GM21576 (cell line): ENCODE results near the gene KISS1R.

Source experiments
- ATAC-seq: cut with Tn5 transposase; IDR thresholded peaks from one replicate; pipeline ENCODE4 v1.9.1; 2021; ENCODE audit warnings: mild to moderate bottlenecking, moderate library complexity; ENCODE audit not compliant: unreplicated experiment

The KISS1R gene

DNA sequence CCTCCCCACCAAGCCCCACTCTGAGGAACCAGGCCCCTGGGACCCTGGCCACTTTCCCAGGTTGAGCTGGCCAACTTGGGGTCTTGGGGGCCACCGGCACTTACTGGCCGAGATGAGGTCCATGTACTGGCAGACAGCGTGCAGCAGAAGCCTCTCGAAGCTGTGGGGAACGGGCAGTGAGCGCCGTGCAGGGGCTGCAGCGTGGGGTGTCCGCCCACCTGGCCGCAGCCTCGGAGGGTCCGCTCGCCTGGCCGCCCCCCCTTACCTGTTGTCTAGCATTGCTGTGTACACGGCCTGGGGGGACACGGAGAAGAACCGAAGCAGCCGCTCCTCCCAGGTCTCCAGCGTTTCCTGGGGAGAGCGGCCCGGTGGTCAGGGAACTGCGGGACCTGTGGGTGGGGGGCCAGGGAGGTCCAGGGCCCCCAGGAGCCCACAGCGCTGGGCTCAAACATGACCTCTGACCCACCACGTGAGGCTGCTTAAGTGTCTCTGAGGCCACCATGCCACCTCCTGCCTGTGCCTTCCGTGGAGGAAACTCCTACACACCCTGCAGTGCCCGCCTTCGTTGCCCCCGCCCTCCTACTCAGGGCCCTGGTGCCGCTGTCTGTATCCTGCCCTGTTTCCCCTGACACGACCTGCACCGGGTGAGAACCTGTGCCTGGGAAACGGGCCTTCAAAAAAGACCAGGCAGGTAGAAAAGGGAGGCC lies 17.6 kb upstream of the KISS1R start:
- no peak for ATAC-seq

DNA sequence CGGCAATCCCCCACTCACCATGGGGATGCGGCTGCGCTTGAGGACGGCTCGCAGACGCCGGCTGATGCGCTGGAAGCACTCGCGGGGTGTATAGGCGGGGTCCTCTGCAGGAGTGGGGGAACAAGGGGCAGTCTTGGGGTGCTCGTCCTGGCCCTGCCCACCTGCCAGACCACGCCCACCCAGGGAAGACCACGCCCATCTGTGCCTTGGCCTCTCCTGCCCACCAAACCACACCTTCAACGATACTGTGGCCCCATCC lies 17.2 kb upstream of the KISS1R start:
- no peak for ATAC-seq

DNA sequence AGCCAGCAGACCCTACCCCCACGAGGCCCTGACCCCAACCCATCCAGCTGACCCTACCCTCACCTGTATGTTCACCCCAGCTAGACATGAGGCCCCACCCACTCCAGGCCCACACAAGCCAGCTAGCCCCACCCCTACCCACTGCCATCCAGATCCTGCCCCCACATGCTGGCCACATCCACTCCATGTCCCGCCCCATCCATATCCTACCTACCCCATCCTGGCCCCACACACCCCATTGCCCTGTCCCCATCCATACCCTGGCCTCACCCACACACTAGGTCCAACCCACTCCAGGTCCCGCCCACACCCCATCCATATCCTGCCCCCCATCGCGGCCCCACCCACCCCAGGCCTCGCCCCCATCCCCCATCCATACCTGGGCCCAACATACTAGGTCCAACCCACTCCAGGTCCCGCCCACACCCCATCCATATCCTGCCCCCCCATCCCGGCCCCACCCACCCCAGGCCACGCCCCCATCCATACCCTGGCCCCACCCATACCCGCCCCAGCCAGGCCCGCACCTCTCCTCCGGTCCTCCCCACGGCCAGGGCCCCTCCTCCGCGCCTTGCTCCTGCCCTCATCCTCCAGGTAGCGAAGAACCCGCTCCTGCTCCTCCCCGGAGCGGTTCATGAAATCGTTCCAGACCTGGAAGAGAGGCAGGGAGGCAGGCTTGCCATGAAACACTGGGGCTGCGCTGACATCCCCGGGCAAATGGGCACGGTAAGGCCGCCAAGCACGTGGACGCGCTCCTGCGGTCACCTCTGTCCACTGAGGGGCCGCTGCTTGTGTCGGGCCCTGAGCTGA lies 16.6 kb upstream of the KISS1R start:
- ATAC-seq = no peak

DNA sequence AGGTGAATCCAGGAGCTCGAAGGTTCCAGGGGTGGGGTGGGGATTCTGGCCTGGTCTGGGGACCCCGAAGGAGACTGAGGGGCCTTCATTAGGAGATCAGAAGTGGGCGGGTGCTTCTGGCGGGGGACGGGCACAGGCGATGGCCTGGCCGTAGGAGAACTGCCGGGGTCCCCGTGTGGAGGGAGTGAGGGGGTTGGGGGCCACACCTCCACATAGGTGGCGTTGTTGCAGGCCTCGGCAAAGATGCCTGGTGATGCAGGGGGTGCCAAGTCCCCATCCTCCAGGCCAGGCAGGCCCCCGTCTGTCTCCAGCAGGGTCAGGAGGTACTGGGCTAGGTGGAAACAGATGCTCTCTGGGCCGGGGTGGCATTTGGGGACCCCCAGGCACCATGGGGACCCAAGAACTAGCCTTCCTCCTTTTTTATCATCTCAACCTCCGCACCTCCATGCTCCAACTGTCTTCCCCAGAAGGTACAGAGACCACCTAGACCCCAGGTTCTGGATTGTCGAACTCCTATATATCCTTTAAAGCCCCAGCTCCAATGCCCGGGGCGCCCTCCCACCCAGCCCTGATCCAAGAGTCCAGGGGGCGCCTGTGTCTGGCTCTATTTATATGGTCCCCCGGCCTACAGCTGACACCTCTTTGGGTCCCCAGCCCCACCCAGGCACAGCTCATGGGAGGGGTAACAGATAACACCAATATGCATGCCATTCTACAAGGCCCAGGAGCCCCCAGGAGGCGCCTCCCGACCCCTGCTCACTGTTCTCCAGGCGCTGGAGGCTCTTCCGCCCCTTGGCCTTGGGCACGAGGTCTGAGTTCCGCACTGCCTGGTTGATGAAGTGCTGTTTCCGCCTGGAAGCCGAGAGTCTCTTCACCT lies 15.7 kb upstream of the KISS1R start:
- ATAC-seq = no peak

DNA sequence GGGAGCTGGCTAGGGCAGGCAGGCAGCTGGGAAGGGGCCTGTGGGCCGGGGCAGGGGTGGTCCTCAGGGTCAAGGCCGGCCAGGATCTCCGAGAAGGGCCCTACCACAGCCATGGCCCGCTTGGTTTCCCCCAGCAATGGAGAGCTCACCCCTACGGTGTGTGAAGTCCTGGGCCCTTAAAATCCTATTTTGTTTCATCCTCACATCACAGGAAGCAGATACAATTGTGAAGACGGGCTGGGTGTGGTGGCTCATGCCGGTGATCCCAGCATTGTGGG lies 15.1 kb upstream of the KISS1R start:
- ATAC-seq = no peak

DNA sequence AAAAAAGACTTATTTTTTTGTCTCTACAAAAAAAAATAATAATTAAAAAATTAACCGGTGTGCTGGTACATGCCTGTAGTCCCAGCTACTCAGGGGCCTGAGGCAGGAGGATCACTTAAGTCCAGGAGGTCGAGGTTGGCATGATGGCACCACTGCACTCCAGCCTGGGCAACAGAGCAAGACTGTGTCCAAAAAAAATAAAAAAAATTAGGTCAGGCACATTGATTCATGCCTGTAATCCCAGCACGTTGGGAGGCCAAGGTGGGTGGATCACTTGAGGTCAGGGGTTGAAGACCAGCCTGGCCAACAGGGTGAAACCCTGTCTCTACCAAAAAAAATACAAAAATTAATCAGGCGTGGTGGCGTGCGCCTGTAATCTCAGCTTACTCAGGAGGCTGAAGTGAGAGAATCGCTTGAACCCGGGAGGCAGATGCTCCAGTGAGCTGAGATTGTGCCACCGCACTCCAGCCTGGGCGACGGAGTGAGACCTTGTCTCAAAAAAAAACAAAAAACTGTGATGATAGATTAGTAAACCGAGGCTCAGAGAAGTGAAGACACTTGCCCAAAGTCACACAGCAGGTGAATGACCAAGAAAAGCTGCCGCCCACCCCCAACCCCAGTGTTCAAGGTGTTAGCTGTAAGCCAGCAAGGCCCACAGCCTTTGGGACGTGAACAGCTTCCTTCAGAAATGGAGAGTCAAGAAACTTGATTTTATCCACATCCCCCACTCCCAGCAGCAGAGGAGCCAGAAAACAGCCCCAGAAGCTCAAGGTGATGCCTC lies 14.5 kb upstream of the KISS1R start:
- no peak for ATAC-seq

DNA sequence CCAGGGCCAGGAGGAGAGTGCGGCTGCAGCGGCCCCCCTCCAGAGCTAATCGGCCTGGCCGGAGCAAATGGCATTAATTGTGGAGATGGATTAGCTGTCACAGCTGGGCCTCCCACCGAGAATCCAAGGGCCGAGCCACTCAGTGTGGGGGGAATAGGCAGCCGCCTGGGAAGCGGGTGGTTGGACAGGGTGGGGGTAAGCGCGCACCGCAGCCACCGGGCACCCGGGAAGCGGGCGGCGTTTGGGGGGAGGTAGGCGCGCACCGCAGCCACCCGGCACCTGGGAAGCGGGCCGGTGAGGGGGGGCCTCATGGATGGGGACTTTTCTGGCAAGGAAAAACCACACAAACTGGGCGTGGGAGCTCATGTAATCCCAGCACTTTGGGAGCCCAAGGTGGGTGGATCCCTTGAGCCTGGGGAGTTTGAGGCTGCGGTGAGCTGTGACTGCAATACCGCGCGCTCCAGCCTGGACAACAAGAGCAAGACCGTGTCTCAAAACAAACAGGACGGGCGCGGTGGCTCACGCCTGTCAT lies 13.8 kb upstream of the KISS1R start:
- no peak for ATAC-seq

DNA sequence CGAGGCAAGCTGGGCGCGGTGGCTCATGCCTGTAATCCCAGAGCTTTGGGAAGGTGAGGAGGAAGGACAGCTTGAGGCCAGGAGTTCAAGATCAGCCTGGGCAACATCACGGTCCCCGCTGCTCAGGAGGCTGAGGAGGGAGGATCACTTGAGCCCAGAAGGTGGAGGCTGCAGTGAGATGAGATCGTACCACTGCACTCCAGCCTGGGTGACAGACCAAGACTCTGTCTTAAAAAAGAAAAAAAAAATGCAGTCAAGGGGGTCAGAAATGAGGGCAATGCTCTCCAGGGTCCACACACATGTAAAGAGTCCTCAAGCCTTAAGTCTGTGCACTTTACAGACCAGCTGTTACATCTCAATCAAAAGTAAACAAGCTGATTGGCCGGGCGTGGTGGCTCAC lies 12.6 kb upstream of the KISS1R start:
- no peak for ATAC-seq

DNA sequence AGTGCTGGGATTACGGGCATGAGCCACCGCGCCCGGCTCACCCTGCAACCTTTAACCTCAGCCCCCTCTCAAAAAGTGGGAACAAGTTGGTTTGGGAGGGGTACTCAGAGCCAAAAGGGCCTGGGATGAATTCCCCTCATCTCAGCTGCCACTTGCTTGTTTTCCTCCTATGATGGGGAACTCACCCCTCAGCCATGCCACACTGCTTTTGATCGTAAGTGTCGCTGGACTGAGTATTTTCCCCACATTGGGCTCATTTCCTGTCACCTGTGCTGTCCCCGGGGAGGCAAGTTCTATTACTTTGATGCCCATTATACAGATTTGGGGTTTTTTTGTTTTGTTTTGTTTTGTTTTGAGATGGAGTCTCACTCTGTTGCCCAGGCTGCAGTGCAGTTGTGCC lies 10.7 kb upstream of the KISS1R start:
- no peak for ATAC-seq

DNA sequence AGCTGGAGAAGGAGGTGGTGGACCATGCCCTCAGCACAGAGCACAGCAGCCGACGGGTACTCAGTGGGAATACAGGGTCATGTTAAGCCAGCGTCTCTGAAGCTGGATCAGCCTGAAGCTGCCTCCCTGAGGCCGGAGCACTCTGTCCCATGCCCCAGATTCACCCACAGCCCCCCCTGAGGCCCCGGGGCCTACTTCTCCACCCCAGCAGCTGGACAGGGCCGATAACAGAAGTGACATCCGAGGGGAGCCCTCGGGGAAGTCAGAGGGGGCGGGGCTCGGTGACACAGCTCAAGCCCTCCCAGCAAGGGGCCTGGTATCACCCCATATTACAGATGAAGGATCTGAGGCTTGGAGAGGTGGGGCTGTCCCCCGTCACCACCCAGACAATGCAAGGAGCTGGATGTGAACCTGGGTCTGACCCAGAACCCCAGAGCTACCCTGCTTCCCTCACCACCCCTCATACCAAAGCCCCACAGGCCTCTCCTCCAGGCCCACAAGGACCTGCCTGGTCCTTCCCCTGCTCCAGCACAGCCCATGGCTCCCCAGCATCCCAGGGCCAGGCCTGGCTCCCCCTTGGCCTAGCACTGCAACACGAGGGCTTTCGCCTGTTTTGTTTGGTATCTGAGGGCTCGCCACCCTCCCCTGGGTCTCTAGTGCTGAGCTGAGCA lies 9.8 kb upstream of the KISS1R start:
- no peak for ATAC-seq

DNA sequence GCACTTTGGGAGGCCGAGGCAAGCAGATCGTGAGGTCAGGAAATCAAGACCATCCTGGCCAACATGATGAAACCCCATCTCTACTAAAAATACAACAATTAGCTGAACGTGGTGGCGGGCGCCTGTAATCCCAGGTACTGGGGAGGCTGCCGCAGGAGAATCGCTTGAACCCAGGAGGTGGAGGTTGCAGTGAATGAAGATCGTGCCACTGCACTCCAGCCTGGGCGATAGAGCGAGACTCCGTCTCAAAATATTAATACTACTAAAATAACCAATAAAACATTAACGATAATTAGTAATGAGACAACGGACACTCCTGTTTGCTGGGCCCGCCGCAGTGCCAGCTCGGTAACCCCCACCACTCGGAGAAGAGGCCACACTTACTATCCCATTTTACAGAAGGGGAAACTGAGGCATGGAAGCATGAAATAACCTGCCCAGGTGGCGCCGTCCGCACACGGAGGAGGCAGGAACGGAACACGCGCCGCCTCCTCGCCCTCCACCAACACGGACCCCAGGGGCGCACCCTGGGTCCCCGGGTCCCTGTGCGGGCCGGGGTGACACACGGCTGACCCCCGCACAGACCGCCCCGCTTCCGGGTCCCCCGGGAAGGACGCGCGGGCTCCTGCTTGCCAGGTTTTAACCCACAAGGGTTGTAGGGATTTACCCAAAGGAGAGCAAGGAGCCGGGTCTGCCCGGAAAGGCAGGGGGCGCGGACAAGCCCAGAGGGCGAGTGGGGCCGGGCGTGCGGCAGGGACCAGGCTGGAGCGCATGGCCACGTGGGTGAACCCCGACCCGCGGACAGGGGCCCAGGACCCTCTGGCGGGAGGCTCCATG lies 5.7 kb upstream of the KISS1R start:
- no peak for ATAC-seq

DNA sequence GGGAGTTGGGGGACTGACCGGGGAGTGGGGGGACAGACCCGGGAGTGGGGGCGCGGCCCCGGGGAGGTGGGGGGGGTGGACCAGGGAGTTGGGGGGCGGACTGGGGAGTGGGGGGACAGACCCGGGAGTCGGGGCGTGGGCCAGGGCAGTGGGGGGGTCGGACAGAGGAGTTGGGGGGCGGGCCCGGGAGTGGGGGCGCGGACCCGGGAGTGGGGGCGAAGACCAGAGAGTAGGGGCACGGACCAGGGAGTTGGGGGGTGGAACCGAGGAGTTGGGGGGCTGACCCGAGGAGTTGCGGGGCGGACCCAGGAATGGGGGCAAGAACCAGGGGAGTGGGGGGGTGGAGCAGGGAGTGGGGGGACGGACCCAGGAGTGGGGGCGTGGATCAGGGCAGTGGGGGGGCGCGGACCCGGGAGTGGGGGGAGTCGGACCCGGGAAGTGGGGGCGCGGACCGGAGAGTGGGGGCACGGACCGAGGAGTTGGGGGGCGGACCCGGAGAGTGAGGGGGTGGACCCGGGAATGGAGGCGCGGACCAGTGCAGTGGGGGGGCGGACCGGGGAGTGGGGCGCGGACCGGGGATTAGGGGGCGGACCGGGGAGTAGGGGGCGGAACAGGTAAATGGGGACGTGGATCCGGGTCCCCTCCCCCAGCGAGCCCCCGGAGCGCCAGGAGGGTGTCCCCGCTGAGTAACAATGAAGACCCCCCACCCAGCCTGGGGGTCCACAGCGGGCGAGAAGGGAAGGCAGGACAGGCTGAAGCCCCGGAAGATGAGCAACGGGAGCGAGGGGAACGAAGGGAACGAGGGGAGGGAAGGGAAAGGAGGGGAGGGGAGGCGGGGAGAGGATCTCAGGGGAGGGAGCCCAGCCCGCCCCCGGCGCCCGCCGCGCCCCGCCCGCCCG lies 4.7 kb upstream of the KISS1R start:
- no peak for ATAC-seq

DNA sequence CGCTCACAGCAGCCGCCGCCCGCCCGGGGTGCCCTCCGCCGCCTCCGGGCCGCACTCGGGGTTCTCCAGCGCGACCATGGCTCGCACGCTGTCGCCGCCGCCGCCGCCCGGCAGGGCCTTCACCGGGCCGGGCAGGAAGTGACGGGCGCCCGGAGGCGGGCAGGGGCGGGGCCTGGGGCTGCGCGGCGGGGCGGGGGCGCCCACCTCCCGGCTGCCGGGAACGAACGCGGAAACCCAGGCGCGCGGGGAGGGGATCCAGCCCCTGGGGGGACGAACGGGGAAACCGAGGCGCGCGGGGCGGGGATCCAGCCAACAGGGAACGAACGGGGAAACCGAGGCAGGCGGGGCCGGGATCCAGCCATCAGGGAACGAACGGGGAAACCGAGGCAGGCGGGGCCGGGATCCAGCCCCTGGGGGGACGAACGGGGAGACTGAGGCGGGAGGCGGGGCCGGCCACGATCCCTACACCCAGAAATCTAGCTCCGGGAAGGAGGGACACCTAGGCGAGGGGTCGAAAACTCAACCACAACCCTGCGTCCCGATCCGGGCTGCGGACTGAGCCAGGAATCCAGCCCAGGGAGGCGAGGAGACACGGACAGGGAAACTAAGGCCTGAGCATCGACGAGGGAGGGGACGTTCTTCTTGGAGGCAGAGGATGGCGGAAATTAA lies 3.9 kb upstream of the KISS1R start, which contains the start of gene R3HDM4:
Gene R3HDM4 (minus strand): TSS at position 140 of the 669 bp plus-strand sequence. CDS start 62 bp downstream, at position 78.
- ATAC-seq = no peak

DNA sequence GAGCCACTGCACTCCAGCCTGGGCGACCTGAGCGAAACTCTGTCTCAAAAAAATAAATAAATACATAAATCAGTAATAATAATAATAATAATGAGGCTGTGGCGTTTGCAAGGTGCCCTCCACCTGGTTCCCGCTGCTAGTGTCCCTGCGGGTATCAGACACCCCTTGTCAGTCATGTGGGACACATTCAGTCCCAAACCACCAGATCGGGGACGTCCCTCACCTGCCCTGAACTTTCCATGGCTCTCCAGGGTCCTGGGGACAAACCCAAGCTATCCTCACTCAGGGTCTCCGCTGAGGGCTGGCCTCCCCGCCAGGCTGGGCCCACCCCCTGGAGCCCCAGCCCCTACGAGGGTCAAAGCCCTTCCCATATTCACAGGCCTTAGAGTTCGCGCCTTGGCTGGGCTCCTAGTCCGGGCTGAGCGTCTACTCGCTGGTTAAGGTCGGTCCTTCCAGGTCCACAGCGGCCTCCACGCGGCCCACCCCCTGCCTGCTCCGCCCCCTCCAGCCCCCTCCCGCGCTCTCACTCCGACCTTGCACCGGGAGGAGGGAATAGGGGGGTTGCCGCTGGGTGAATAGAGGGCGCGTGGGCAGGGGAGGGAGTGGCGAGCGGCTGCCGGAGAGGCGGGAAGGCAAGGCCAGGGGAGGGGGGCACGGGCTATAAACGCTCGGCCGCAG lies 349 bp upstream of the KISS1R start:
- no peak for ATAC-seq

DNA sequence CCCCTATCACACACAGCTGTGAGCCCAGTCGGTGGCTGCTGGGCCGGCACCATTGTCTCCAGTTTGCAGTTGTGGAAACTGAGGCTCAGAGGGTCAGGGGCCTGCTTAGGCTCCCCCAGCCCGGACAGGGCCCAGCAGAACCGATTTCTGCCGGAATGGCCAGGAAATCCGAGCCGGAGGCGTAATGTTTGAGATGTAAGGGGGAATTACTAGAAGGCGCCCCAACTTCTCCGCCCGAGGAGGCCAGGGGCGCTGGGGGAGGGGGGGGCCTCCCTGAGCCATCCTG lies 962 bp downstream of the KISS1R start:
- ATAC-seq = no peak

DNA sequence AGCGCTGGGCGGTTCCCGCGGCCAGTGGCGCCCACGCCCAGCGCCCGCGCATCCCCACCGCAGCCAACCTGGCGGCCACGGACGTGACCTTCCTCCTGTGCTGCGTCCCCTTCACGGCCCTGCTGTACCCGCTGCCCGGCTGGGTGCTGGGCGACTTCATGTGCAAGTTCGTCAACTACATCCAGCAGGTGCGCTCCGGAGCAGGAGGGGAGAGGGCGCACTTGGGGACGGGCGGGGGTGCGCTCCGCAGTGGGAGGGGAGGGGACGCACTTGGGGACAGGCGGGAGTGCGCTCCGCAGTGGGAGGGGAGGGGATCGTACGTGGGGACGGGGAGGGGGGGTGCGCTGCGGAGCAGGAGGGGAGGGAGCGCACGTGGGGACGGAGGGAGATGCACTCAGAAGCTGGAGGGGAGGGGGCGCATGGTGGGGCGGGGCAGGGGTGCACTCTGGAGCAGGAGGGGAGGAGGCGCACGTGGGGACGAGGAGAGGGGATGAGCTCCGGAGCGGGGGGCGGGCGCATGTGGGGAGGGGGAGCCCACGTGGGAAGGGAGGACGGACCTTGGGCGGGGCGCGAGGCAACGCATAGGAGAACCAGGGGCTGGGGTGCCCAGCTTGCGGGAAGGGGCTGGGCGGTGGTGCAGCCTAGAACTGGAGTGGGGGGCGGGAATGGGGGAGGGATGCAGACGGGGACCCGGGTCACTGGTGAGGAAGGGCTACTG lies 1.5 kb downstream of the KISS1R start:
- ATAC-seq = no peak
